HG02884 (cell line): ENCODE measurements around the gene CRYBG1.
A peak's percentile ranks its signal among the peaks of the same experiment; 100 is the strongest.

Experiments
- ATAC-seq: cut with Tn5 transposase; IDR thresholded peaks from one replicate; pipeline ENCODE4 v1.9.1; 2021; ENCODE audit warnings: mild to moderate bottlenecking, moderate library complexity; ENCODE audit not compliant: unreplicated experiment

Gene CRYBG1, protein sequence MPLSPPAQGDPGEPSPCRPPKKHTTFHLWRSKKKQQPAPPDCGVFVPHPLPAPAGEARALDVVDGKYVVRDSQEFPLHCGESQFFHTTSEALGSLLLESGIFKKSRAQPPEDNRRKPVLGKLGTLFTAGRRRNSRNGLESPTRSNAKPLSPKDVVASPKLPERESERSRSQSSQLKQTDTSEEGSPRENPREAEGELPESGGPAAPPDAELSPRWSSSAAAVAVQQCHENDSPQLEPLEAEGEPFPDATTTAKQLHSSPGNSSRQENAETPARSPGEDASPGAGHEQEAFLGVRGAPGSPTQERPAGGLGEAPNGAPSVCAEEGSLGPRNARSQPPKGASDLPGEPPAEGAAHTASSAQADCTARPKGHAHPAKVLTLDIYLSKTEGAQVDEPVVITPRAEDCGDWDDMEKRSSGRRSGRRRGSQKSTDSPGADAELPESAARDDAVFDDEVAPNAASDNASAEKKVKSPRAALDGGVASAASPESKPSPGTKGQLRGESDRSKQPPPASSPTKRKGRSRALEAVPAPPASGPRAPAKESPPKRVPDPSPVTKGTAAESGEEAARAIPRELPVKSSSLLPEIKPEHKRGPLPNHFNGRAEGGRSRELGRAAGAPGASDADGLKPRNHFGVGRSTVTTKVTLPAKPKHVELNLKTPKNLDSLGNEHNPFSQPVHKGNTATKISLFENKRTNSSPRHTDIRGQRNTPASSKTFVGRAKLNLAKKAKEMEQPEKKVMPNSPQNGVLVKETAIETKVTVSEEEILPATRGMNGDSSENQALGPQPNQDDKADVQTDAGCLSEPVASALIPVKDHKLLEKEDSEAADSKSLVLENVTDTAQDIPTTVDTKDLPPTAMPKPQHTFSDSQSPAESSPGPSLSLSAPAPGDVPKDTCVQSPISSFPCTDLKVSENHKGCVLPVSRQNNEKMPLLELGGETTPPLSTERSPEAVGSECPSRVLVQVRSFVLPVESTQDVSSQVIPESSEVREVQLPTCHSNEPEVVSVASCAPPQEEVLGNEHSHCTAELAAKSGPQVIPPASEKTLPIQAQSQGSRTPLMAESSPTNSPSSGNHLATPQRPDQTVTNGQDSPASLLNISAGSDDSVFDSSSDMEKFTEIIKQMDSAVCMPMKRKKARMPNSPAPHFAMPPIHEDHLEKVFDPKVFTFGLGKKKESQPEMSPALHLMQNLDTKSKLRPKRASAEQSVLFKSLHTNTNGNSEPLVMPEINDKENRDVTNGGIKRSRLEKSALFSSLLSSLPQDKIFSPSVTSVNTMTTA (N-terminal part only)

DNA sequence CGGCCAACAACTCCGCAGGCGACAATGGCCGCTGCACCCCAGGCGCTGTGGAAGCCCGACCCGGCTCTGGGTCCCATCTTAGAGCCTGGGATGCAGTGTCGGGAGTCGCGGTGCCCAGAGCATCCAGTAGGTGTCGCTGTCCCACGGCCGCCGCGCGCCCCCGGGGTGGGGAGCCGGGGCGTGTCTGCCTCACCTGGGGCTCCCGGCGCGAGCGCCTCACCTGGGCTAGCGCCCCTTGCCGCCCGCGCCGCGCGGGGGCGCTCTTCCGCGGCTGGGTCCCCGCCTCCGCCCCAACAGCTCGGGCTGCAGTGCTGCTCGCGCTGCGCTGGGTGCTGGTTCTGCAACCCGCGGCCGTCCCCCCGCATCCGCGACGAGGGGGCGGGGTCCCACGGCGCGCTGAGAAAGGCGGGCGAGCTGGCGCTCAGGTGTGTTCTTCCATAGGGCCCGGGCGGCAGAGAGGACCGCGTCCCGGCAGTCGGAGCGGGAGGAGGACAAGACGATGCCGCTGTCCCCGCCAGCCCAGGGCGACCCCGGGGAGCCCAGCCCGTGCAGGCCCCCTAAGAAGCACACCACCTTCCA is at the start of gene CRYBG1:
Gene CRYBG1, plus strand, starts transcription at position 308 of the 579 bp plus-strand sequence. Its CDS starts 192 bp downstream, at position 500.
- ATAC-seq, result peak; percentile 65

DNA sequence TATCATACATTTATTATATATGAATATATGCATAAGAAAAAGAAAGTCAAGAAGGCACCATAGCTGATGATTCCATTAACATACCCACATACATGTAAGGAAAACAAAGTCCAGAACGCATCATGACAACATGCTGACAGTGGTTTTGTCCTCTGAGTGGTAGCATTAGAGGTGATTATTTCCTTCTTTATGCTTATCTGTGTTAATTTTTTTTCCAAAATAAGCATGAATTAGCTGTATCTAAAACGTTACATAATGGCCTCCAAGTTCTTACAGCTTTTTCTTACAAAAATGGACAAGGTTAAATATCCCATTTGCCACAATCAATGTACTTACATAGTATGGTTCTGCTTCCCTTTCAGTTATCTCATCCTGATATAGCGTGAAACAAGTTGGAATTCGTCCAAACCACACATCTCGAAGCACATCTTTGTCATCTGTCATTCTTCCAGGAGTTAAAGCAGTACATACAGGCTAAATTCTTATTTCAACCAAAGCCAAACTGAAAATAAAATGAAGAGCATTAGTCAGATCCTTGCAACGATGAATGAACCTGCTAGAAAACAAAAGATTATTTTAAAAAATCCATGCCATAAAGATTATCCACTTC is 44.6 kb upstream of the CRYBG1 start:
- ATAC-seq, result no peak

DNA sequence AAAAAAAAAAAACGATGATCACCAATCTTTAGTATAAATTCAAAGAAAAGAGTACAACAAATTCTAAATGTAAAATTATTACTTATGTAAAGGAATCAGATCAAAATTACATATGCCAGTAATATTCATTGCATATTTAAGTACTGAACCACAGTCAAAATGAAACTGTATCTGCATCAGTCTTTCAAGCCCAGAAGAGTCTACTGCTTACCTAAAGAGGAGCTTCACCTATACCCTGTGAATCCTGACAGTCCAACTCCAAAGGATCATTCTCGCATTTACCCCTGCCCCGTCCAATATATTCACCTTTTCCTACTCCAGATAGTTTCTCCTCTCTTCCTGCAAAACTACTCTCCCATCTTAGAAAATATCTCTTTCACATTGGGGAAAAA is 44.1 kb upstream of the CRYBG1 start:
- peak; percentile 69 for ATAC-seq

DNA sequence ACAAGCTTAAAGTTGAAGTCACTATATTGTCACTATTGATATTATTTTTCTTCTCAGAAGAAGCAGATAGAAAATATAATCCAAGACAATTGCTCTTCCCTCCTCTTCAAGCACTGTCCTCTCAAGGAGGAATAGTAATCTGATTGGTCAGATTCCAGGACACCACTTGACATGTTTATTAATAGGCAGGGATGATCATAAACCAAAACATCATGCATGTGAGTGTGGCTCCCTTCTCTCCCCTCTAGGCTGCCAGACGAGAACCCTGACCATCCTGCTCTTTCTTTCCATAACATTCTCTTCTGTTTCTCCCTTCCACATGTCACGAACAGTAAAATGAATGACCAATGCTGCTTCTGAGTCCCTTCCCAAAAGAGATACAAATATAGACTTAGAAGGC is 42.5 kb upstream of the CRYBG1 start:
- ATAC-seq, result no peak

DNA sequence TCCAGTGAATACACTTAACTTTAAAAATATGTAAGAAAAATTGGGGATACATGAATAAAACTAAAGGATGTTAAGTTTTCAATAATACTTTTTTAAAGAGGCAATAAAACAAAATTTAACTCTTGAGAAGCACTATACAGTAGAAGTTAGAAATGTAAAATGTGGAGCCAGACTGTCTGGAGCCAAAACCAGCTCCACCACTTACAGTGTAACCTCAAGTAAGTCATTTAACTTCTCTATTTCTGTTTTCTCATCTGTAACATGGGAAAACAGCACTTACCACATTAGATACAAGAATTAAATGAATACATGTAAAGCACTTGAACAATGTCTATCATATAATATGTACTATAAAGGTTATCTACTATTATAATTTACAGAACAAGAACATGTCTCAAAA is 41.7 kb upstream of the CRYBG1 start:
- ATAC-seq, result no peak

DNA sequence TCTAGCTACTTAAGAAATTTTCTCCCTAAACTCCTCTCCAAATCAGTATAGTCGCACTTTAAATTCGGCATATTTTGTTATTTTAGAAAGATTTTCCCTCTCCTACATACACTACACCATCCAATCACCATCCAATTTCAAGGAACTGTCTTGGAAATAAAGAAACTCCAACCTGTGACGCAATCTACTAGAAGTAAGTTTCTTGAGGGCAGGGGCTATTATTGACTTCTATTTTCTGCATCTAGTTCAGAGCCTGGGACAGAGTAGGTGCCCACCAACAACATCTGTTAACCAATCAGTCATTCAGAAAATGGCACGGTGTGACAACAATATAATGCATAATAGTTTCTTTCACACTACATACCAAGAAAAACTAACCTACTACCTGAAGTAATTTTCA is 38.6 kb upstream of the CRYBG1 start:
- ATAC-seq, result no peak

DNA sequence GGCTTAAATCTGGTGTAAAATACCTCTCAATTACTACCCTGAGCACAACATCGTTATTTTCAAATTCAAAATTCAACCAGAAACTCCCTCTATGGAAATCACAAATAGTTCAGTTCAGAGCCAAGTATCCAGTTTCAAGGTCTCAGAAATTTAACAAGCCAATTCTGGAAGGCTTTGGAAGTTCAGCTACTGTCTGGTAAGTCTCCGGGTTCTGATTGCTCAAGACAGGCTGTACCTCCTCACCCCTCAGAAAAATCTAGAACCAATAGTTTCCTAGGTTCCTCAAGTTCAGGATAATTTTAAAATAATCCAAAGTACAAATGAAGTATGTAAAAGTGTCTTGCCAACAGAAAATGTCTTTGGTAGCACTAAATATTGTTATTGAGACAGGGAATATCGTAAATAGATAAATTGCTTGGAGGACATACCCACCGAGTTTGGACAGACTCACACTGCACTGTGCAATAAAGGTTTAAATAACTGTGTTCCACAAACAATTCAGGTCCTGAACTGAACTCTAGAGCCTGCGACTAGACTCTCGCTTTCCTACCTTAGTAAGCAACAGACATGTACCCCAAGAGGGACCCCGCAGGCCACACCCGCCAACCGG is 35.7 kb upstream of the CRYBG1 start:
- no peak for ATAC-seq

DNA sequence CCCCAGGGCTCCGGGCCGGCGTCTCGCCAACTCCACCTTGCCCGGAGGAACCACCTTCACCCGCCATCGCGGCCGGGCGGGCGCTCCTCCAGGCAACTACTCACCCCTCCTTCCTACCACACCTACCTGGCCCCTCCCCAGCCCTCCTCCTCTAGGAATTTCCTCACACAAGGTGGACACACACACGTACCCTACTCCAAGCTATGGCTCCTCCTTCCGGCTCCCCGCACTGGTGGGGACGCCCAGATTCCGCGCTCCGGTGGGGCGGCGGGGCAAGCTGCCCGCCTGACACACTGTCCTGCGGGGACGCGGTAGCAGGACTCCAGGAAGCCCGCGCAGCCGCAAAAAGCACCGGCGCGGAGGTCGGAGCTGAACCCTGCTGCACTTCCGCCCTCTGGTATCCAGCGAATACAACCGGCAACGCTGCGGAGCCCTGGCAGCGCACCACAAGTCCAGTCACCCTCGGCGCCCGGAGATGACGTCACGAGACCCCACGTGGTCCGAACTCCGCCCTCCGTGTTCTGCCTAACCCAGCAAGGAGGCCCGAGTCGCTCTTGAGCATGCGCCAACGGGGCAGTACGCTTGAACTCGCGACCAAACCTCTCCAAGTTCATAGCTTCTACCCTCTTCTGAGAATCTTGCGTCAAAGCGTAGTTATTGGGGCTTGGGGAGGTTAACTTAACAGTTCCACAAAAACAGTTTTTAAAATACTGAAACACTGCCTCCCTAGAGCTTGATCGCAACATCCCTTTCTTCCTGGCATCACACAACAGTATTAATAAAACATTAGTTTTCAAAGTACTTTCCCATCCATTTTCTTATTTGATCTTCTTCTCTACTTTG is 35.0 kb upstream of the CRYBG1 start, which contains the start of gene ATG5:
Gene ATG5, minus strand, starts transcription at position 425 of the 843 bp plus-strand sequence. CDS start 9,552 bp downstream, outside the sequence.
- peak; percentile 88 for ATAC-seq

DNA sequence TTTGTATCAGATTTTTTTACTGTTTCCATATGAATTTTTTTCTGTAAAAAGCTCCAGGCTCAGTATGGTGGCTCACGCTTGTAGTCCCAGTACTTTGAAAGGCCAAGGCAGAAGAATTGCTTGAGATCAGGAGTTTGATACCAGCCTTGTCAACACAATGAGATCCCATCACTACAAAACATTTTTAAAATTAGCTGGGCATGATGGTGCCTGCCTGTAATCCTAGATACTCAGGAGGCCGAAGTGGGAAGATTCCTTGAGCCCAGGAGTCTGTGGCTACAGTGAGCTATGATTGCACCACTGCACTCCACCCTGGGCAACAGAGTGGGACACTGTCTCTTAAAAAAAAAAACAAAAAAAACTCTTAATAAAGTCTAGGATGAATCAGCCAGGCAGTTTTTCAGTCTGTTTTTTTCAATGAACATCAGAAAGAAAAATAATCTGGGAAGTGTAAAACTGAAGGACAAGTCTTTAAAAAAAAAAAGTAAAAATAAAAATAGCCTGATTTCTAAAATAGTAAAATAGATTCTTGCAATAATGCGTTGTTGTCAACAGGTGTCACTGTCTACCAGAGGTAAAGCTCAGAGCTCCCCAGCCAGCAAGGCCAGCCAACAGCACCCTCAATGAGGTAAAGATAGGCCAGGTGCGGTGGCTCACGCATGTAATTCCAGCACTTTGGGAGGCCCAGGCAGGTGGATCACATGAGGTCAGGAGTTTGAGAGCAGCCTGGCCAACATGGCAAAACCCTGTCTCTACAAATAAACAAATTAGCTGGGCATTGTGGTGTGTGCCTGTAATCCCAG is 25.7 kb upstream of the CRYBG1 start:
- ATAC-seq, result no peak

DNA sequence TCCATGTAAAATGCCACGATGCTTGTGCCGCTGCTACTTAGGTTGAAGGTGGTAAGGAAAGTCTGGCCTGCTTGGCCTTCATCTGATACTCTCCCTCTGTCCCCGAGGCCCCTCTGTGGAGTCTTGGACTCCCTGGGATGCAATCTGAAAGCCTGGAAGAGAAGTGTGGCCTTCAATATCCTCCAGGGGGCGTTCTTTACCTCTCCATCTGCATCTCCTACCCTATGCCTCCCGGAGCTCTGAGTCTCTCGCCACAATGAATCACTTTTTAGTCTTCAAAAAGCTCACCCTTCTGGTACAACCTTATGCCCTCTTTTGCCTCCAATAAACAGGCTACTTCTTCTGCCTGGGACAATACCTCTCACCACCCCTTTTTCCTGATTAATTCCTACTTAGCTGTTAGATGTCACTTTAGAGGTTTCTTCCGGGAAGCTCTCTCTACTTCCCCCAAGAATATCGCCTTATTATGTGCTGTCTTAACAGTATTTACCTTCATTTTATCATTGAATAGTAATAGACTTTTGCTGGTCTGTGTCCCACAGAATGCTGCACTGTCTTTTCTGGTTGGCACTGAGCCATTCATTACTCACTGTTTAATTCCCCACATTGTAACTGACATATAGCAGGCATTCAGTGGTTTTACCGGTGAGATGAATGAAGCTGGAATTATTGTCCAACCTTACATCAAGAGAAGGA is 21.0 kb upstream of the CRYBG1 start:
- ATAC-seq, result no peak

DNA sequence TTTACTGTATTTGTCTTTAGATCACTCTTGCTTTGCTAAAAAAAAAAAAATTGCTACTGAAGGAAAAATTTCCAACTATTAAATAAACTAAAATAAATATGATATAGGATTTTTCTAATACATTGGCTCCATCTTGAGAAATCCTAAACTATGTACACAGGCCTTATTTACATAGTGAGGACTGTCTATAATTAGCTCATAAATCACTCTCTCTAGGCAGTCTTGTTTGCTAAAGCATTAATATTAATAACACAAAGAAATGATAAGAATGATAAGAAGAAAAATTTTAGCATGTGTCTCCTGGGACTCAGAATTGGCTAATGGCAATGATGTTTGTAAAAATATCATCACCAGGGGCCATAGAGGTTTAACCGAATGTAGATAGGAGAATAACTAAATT is 13.3 kb upstream of the CRYBG1 start:
- ATAC-seq, result no peak

DNA sequence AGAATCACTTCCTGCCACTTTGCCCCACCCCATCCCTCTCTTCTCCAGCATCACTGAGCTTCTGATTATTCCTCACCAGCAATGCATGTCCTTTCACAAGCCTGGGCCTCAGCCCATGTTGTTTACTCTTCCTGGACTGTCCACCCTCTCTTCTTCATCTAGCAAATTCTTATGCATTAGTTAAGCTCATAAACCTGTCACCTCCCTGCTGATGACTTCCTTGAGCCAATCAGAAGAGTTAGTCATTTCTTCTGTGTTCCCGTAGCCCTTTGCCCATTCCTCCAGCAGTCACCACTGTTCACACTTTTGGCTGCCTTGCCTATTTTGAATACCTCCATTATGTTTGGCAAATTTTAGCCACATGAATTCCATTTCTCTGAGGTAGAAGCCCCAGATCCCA is 4.1 kb upstream of the CRYBG1 start:
- no peak for ATAC-seq

DNA sequence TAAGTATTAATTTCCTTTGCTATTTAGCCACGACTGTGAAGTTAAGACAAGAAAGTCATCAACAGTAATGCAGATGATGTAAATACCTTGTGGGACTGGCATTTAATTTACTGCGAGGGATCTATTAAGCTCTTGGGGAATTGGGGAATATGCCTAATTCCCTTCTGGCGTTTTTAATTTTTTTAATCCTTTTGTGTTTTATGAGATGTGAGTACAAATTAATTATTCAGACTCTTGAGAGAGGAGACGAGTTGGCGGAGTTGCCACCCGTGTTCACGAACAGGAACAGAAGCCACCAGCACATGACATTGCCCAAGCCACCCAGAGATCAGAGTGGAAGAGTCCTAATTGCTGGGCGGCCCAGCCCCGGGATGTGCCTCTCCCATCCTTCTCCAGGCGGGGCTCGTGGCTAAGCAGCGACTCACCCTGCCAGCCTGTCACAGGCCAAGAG is 533 bp upstream of the CRYBG1 start:
- no peak for ATAC-seq

DNA sequence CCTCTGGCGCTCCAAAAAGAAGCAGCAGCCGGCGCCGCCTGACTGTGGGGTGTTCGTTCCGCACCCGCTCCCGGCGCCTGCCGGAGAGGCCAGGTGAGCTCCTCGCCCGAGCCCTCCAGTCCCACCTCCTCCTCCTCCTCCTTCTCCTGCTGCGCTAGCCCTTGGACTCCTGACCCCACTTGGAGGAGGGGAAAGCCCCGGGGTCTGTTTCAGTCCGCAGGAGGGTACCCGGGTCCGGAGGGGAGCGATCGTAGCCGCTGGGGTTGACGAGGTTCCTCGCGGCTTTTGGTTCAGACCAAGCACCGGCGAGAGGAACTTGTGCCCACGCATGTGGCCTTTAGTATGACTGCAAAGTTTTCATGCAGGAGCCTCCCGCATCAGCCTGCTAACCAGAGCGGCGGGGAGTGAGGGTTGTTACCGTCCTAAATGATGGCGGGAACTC is 493 bp downstream of the CRYBG1 start:
- peak; percentile 29 for ATAC-seq

DNA sequence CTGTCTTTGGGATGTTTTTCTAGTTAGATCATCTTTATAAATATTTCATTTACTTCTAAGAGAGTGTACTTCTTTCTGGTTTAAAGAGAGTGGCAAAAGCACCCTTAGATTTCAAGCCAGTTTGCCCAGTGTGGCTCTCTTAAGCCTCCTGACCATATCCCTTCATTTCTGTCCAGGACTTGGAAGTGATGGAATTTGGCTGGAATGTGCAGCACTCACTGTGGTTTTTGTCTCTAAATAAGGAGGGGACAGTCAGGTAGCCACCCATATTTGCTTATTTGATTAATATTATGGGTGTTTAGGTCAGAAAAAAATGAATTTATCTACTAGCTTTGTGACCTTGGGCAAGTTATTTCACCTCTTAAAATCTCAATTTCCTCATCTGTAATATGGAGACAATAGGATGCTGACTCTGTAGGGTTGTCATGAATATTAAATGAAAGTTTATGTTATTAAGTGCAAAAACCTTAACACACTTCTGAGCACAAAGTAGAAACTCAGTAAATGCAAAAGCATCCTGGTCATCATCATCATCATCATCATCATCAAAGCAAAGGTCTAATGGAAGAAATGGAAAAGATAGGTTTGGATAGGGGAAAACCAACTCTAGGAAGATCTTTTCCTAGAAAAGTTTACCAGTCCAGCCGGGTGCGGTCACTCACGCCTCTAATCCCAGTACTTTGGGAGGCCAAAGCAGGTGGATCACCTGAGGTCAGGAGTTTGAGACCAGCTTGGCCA is 3.1 kb downstream of the CRYBG1 start:
- ATAC-seq, result no peak

DNA sequence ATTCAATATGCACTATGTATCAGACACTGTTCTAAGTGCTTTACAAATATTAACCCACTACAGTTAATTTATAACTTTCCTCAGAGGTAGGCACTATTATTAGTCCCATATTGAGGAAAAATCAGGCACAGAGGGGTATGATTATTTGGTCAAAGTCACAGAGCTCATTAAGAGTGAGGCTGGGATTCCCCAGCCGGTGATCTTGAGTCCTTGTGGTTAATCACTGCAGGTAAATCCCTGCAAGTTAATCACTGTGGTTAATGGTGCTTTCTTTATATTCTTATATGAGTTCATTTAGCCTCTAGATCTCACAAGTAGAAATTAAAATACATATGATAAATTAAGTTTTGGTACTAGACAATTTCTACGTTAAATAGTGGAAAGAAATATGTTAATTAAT is 9.2 kb downstream of the CRYBG1 start:
- no peak for ATAC-seq

DNA sequence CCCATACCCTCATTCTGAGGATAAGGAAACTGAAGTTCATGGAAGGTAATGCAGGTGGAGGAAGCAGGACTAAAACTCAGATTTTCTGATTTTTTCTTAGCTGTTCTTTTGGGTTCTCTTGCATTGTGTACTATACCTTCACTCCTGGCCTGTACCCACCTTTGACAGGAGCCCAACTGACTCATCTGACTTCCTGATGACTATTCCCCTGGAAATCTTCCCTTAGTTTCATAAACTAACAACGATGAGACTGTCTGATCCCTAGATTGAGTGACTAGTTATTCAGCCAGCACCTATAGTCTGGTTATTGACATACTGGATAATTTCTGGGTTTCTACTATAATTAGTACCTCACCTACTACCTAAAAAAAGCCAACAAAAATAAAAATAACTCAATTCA is 10.1 kb downstream of the CRYBG1 start:
- no peak for ATAC-seq
